HG03442 (cell line): Measurements from ENCODE around the gene TMEM271.
"Not testable (repeated sequence)": the region's sequence is repeated elsewhere in the genome, so short reads cannot be mapped to it uniquely, and the experiment has no call there.

Experiments
- ATAC-seq: cut with Tn5 transposase; IDR thresholded peaks from one replicate; pipeline ENCODE4 v1.9.1; 2021; ENCODE audit warnings: mild to moderate bottlenecking, moderate library complexity; ENCODE audit not compliant: unreplicated experiment

The TMEM271 gene

GRCh38 chr4:566508-567295 is 9.4 kb downstream of the TMEM271 start:
- no peak for ATAC-seq

GRCh38 chr4:566035-566434 is 10.1 kb downstream of the TMEM271 start:
- ATAC-seq: no peak

- not testable (repeated sequence) for ATAC-seq
These were observed 10.5 kb downstream of the TMEM271 start for GRCh38 chr4:565614-566013.

- not testable (repeated sequence) for ATAC-seq
These were observed 13.6 kb downstream of the TMEM271 start for GRCh38 chr4:562458-562857.

GRCh38 chr4:561426-561825 is 14.7 kb downstream of the TMEM271 start:
- ATAC-seq: no peak

GRCh38 chr4:560731-561291 is 15.3 kb downstream of the TMEM271 start:
- no peak for ATAC-seq

- ATAC-seq: no peak
These were observed 16.0 kb downstream of the TMEM271 start for GRCh38 chr4:560061-560460.

- ATAC-seq: no peak
These were observed 20.4 kb downstream of the TMEM271 start for GRCh38 chr4:555566-556275.

- not testable (repeated sequence) for ATAC-seq
These were observed 21.2 kb downstream of the TMEM271 start for GRCh38 chr4:554793-555320.

- no peak for ATAC-seq
These were observed 24.1 kb downstream of the TMEM271 start for GRCh38 chr4:552019-552418.

GRCh38 chr4:550268-550667 is 25.8 kb downstream of the TMEM271 start:
- ATAC-seq: not testable (repeated sequence)

GRCh38 chr4:548976-549375 is 27.1 kb downstream of the TMEM271 start:
- no peak for ATAC-seq

- no peak for ATAC-seq
These were observed 30.5 kb downstream of the TMEM271 start for GRCh38 chr4:545612-546011.

GRCh38 chr4:544386-545105 is 31.5 kb downstream of the TMEM271 start:
- no peak for ATAC-seq

- ATAC-seq: no peak
These were observed 34.8 kb downstream of the TMEM271 start for GRCh38 chr4:541271-541670.

GRCh38 chr4:538542-539142 is 37.5 kb downstream of the TMEM271 start:
- ATAC-seq: no peak

- ATAC-seq: no peak
These were observed 38.4 kb downstream of the TMEM271 start for GRCh38 chr4:537436-538264.

- ATAC-seq: no peak
These were observed 39.6 kb downstream of the TMEM271 start for GRCh38 chr4:536351-536972.

GRCh38 chr4:535924-536281 is 40.2 kb downstream of the TMEM271 start:
- no peak for ATAC-seq
